Brain microvascular endothelial cell (primary cell): Measurements from ENCODE around the gene F2RL3.

Experiments
- DNase-seq: peaks from one replicate; pipeline ENCODE4 v3.0.0-alpha.2; 2020
- H3K27ac ChIP-seq: fragments of 250-450 bp; sonication (Bioruptor Pico); 2 replicates; pipeline ENCODE4 v1.5.1; 2020; ENCODE audit warnings: mild to moderate bottlenecking, moderate library complexity
- H3K27me3 ChIP-seq: fragments of 250-450 bp; sonication (Bioruptor Pico); replicated peaks from 2 replicates; pipeline ENCODE4 v1.5.1; 2020; ENCODE audit warnings: mild to moderate bottlenecking
- H3K36me3 ChIP-seq: fragments of 250-450 bp; sonication (Bioruptor Pico); replicated peaks from 2 replicates; pipeline ENCODE4 v1.5.1; 2020; ENCODE audit warnings: mild to moderate bottlenecking
- H3K4me3 ChIP-seq: 2 replicates; pipeline ENCODE4 v1.5.1; 2011; ENCODE audit warnings: low read depth, mild to moderate bottlenecking, control low read depth, low read length, moderate library complexity
- CTCF ChIP-seq: IDR thresholded peaks from 2 replicates; pipeline ENCODE4 v1.5.1; 2011; ENCODE audit warnings: low read depth, mild to moderate bottlenecking, moderate library complexity, low read length, control low read depth, inconsistent platforms; ENCODE audit errors: missing control alignments
- in situ Hi-C: cut with HindIII; loops from 2 replicates; pipeline ENCODE4 v1.10.0; 2017; ENCODE audit warnings: low sequenced_read_pairs, low pct_ligation_motif_present

Gene F2RL3

GRCh38 chr19:16882146-16882545, 6.7 kb upstream of the F2RL3 start:
- no peak for DNase-seq
- Histone ChIP-seq H3K27ac (no peak overlapping the region), H3K4me3 (no peak overlapping the region), H3K27me3 (no peaks in the 10 kb centered on the region), H3K36me3 (peaks cover 33% of the 10 kb centered on the region)
- no peak for TF ChIP-seq CTCF
- in situ Hi-C loops = no loop called here

- Histone ChIP-seq H3K4me3 (no peak overlapping the region), H3K27ac (no peak overlapping the region), H3K27me3 (no peaks in the 10 kb centered on the region), H3K36me3 (peaks cover 23% of the 10 kb centered on the region)
- in situ Hi-C loops = no loop called here
- TF ChIP-seq CTCF = no peak
- no peak for DNase-seq
Measured at GRCh38 chr19:16883522-16883921, 5.3 kb upstream of the F2RL3 start.

DNA sequence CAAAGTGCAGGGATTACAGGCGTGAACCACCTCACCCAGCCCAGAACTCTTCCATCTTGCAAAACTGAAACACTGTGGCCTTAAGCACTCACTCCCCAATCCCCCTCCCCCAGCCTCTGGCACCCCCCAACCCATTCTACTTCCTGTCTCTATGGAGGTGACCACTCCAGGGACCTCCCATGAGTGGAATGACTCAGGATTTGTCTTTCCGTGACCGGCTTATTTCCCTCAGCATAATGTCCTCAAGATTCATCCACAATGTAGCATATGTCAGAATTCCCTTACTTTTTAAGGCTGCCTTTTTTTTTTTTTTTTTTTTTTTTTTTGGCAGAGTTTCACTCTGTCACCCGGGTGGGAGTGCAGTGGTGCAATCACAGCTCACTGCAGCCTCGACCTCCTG, 3.6 kb upstream of the F2RL3 start:
- H3K4me3 ChIP-seq = no peak overlapping the region
- TF ChIP-seq CTCF = no peak
- peak; percentile 38 for DNase-seq
- no peak overlapping the region for H3K27ac ChIP-seq
- no peaks in the 10 kb centered on the region for H3K27me3 ChIP-seq
- peaks cover 7% of the 10 kb centered on the region for H3K36me3 ChIP-seq
- in situ Hi-C loops = no loop called here

- Histone ChIP-seq H3K27ac (peak overlapping the region; percentile 90), H3K4me3 (no peak overlapping the region), H3K27me3 (no peaks in the 10 kb centered on the region), H3K36me3 (no peaks in the 10 kb centered on the region)
- in situ Hi-C loops = no loop called here
- TF ChIP-seq CTCF = no peak
- DNase-seq = peak; percentile 83
Measured at GRCh38 chr19:16886305-16886880, 2.4 kb upstream of the F2RL3 start.

DNA sequence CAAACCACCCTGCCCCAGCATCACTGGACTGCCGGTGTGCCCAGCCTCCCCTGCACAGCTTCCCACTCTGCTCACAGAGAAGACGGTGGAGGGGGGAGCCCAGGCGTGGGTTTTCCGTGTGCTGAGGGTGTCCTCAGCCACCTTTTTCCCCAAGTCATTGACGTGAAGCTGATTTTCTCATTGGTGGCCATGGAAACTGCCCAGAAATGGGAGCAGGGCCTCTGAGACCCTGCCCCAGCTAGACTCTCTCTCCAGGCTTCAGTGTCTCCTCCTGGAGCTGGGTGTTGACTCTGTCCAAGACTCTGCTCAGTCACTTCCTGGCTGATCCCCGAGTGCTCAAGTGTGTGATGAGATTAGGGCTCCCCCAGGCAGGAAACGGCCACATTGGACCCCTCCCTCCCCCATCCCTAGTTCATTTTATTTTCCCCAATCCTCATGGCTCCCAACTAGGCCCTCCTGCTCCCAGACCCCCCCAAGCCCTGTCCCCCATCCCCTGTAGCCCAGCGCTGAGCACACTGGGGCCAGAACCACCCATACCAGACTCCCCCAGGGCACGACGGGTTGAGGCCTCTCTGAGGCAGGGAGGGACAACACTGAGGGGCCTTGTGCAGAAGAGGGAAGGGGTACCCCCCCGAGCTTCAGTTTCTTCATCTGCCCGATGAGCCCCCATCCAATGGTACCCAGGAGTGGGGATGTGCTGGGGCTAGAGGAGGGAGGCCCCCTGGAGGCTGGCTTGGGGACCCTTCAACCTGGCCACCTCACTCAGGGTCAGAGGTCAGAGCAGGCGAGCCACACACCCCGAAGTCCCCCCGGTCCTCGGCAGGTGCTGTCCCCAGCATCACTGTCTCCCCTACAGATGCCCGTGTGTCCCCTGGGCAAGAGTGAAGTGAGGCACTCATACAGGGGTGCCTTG, 1.2 kb upstream of the F2RL3 start:
- H3K36me3 ChIP-seq = no peaks in the 10 kb centered on the region
- no peak for DNase-seq
- in situ Hi-C loops = no loop called here
- H3K27ac ChIP-seq = peak overlapping the region; percentile 90
- TF ChIP-seq CTCF = no peak
- no peaks in the 10 kb centered on the region for H3K27me3 ChIP-seq
- no peak overlapping the region for H3K4me3 ChIP-seq
